Measurements from ENCODE around the gene AMPD3.

GRCh38 chr11:10413268-10413667, 41.8 kb upstream of the AMPD3 start:
- TF ChIP-seq POLR2A (IDR thresholded peaks at IDR 0.05) (no peak), CTCF (IDR thresholded peaks at IDR 0.05) (no peak), POLR2AphosphoS5 (IDR thresholded peaks at IDR 0.05) (no peak)
